Esophagus mucosa (tissue), 1 donor: ENCODE data around the gene PVR. TPM values are rescaled to one million over a fixed set of nuclear protein-coding genes. Genes with fewer than 3 reads are reported as not detected.
A peak's percentile ranks its signal among the peaks of the same experiment; 100 is the strongest.
"Not testable (repeated sequence)": the region's sequence is repeated elsewhere in the genome, so short reads cannot be mapped to it uniquely, and the experiment has no call there.

Experiments used
- ATAC-seq: fragments of 200-7000 bp; cut with Tn5 transposase; one replicate; pipeline ENCODE4 v1.9.1; 2020
- total RNA-seq: library from RNA; stranded (reverse); gene quantifications from one replicate; pipeline ENCODE4 v1.2.4, GENCODE V29; 2023
- donor health status: DM: yes; HTN: yes; CAD: no.

The PVR gene
- total RNA-seq, 1 donor from 2014 or later = 11.8 TPM

GRCh38 chr19:44618640-44619357 lies 24.9 kb upstream of the PVR start:
- ATAC-seq = no peak

- ATAC-seq = no peak
Measured at GRCh38 chr19:44620667-44621066, 23.0 kb upstream of the PVR start.

GRCh38 chr19:44621367-44621766 lies 22.3 kb upstream of the PVR start:
- ATAC-seq = no peak

- ATAC-seq = no peak
Measured at GRCh38 chr19:44623080-44623479, 20.6 kb upstream of the PVR start.

GRCh38 chr19:44623626-44624025 lies 20.1 kb upstream of the PVR start:
- no peak for ATAC-seq

- no peak for ATAC-seq
Measured at GRCh38 chr19:44624840-44625354, 18.8 kb upstream of the PVR start.

- not testable (repeated sequence) for ATAC-seq
Measured at GRCh38 chr19:44625637-44626036, 18.1 kb upstream of the PVR start.

- ATAC-seq = peak; percentile 31
Measured at GRCh38 chr19:44626048-44626624, 17.6 kb upstream of the PVR start.

GRCh38 chr19:44627631-44628030 lies 16.1 kb upstream of the PVR start:
- no peak for ATAC-seq

GRCh38 chr19:44628793-44629192 lies 14.9 kb upstream of the PVR start:
- ATAC-seq = no peak

GRCh38 chr19:44631611-44632010 lies 12.1 kb upstream of the PVR start:
- not testable (repeated sequence) for ATAC-seq

GRCh38 chr19:44634058-44634457 lies 9.7 kb upstream of the PVR start:
- ATAC-seq = not testable (repeated sequence)

GRCh38 chr19:44634785-44635184 lies 8.9 kb upstream of the PVR start:
- no peak for ATAC-seq

- ATAC-seq = no peak
Measured at GRCh38 chr19:44635581-44636438, 7.9 kb upstream of the PVR start.

GRCh38 chr19:44636439-44637389 lies 7.0 kb upstream of the PVR start:
- no peak for ATAC-seq

GRCh38 chr19:44637390-44637764 lies 6.3 kb upstream of the PVR start:
- peak; percentile 42 for ATAC-seq

GRCh38 chr19:44640518-44640917 lies 3.2 kb upstream of the PVR start:
- no peak for ATAC-seq

- ATAC-seq = no peak
Measured at GRCh38 chr19:44641501-44642265, 2.0 kb upstream of the PVR start.

GRCh38 chr19:44642377-44642776 lies 1.3 kb upstream of the PVR start:
- no peak for ATAC-seq

GRCh38 chr19:44644402-44645016 lies 799 bp downstream of the PVR start:
- ATAC-seq = peak; percentile 51
